IMR-90 (cell line): Measurements from ENCODE around the gene WWP2. TPM values are rescaled to one million over a fixed set of nuclear protein-coding genes. Genes with fewer than 3 reads are reported as not detected.

Experiments used
- ATAC-seq: fragments of 200-7000 bp; cut with Tn5 transposase; 2 replicates; pipeline ENCODE4 v1.9.1; 2020; ENCODE audit warnings: low read depth, mild to moderate bottlenecking, moderate library complexity
- BruUV-seq: library from RNA; stranded (reverse); fragments of 400-500 nt; replicated peaks from 2 replicates; lab custom pipeline; 2021; lab: Mats Ljungman, UMichigan
- CTCF ChIA-PET: fragments of 300-600 bp; formaldehyde crosslinking; extraction: SDS; loops from one replicate; lab custom pipeline; 2021; ENCODE audit warnings: antibody characterized with exemption; lab: Yijun Ruan, JAX
- POLR2A ChIA-PET: fragments of 300-600 bp; sonication (Branson Sonifier 250); formaldehyde crosslinking; loops from one replicate; lab custom pipeline; 2022; ENCODE audit warnings: antibody characterized with exemption; ENCODE audit not compliant: unreplicated experiment; lab: Charles Lee
- DNase-seq: peaks from one replicate; pipeline ENCODE4 v3.0.0; 2013
- H2AFZ ChIP-seq: replicated peaks from 2 replicates; pipeline ENCODE3; 2013; ENCODE audit warnings: low read length, mild to moderate bottlenecking; ENCODE audit not compliant: poor library complexity
- H2AK5ac ChIP-seq: 2 replicates; pipeline ENCODE4 v1.6.1; 2013; ENCODE audit warnings: low read depth, low read length, inconsistent platforms
- H2AK9ac ChIP-seq: replicated peaks from 2 replicates; pipeline ENCODE3; 2013; ENCODE audit warnings: mild to moderate bottlenecking, low read depth, low read length, moderate library complexity; ENCODE audit not compliant: poor library complexity
- H2BK120ac ChIP-seq: 2 replicates; pipeline ENCODE4 v1.6.1; 2013; ENCODE audit warnings: low read depth, low read length, inconsistent platforms
- H2BK15ac ChIP-seq: 3 replicates; pipeline ENCODE4 v1.6.1; 2013; ENCODE audit warnings: low read depth, low read length, inconsistent platforms
- H2BK20ac ChIP-seq: 2 replicates; pipeline ENCODE4 v1.6.1; 2013; ENCODE audit warnings: low read depth, mild to moderate bottlenecking, inconsistent platforms, low read length, moderate library complexity
- H2BK5ac ChIP-seq: 2 replicates; pipeline ENCODE4 v1.6.1; 2013; ENCODE audit warnings: mild to moderate bottlenecking, low read depth, low read length, inconsistent platforms; ENCODE audit not compliant: poor library complexity, severe bottlenecking
- H3K14ac ChIP-seq: replicated peaks from 2 replicates; pipeline ENCODE4 v1.6.1; 2013; ENCODE audit warnings: low read depth, low read length, inconsistent platforms
- H3K18ac ChIP-seq: 2 replicates; pipeline ENCODE4 v1.6.1; 2013; ENCODE audit warnings: low read depth, low read length, control low read depth
- H3K23ac ChIP-seq: 2 replicates; pipeline ENCODE4 v1.6.1; 2013; ENCODE audit warnings: low read depth, low read length, inconsistent platforms
- H3K27ac ChIP-seq: 2 replicates; pipeline ENCODE4 v1.5.1; 2013; ENCODE audit warnings: mild to moderate bottlenecking, control low read depth, low read length; ENCODE audit not compliant: insufficient read depth
- H3K27me3 ChIP-seq: 2 replicates; pipeline ENCODE4 v1.6.1; 2013; ENCODE audit warnings: low read length; ENCODE audit not compliant: control insufficient read depth, insufficient read depth
- H3K36me3 ChIP-seq: 2 replicates; pipeline ENCODE4 v1.6.1; 2013; ENCODE audit warnings: low read length, mixed read lengths; ENCODE audit not compliant: control insufficient read depth, insufficient read depth
- H3K4ac ChIP-seq: 2 replicates; pipeline ENCODE4 v1.6.1; 2013; ENCODE audit warnings: low read depth, low read length, inconsistent platforms
- H3K4me1 ChIP-seq: 2 replicates; pipeline ENCODE4 v1.6.1; 2013; ENCODE audit warnings: low read length, mixed read lengths; ENCODE audit not compliant: control insufficient read depth, insufficient read depth
- H3K4me2 ChIP-seq: 2 replicates; pipeline ENCODE4 v1.6.1; 2013; ENCODE audit warnings: low read depth, mild to moderate bottlenecking, control low read depth, low read length, moderate library complexity
- H3K4me3 ChIP-seq: 2 replicates; pipeline ENCODE4 v1.5.1; 2013; ENCODE audit warnings: low read depth, mild to moderate bottlenecking, control low read depth, low read length, moderate library complexity; ENCODE audit not compliant: insufficient read depth
- H3K56ac ChIP-seq: 2 replicates; pipeline ENCODE4 v1.6.1; 2013; ENCODE audit warnings: low read length, inconsistent platforms; ENCODE audit not compliant: insufficient read depth; ENCODE audit errors: extremely low read depth
- H3K79me1 ChIP-seq, 2 experiments: 2 replicates each; pipeline ENCODE4 v1.6.1; 2013; ENCODE audit warnings: low read length in 2 of 2, inconsistent platforms in 1 of 2, low read depth in 1 of 2
- H3K9ac ChIP-seq: 2 replicates; pipeline ENCODE4 v1.6.1; 2013; ENCODE audit warnings: low read depth, low read length, control low read depth
- H3K9me1 ChIP-seq: 2 replicates; pipeline ENCODE4 v1.6.1; 2013; ENCODE audit warnings: low read length, inconsistent platforms; ENCODE audit not compliant: insufficient read depth
- H3K9me3 ChIP-seq: 2 replicates; pipeline ENCODE4 v1.6.1; 2013; ENCODE audit warnings: low read length; ENCODE audit not compliant: control insufficient read depth, insufficient read depth
- H4K20me1 ChIP-seq: 2 replicates; pipeline ENCODE4 v1.6.1; 2013; ENCODE audit warnings: low read length, inconsistent platforms; ENCODE audit not compliant: insufficient read depth
- H4K5ac ChIP-seq: 2 replicates; pipeline ENCODE4 v1.6.1; 2013; ENCODE audit warnings: mild to moderate bottlenecking, low read depth, low read length, control low read depth
- H4K8ac ChIP-seq, 2 experiments: 2 replicates each; pipeline ENCODE4 v1.6.1; 2013; ENCODE audit warnings: low read depth in 2 of 2, low read length in 2 of 2, control low read depth in 1 of 2, inconsistent platforms in 1 of 2
- H4K91ac ChIP-seq: 2 replicates; pipeline ENCODE4 v1.6.1; 2013; ENCODE audit warnings: low read depth, low read length, inconsistent platforms; ENCODE audit not compliant: insufficient read depth
- CEBPB ChIP-seq: IDR thresholded peaks from 2 replicates; pipeline ENCODE4 v1.6.1; 2012; ENCODE audit warnings: low read depth, low read length, improper control_type of control experiment
- CHD1 ChIP-seq: IDR thresholded peaks from 2 replicates; pipeline ENCODE4 v1.6.1; 2012; ENCODE audit warnings: low read depth, low read length, improper control_type of control experiment
- CTCF ChIP-seq: conservative IDR thresholded peaks from 2 replicates; pipeline ENCODE4 v1.5.1; 2012; ENCODE audit warnings: mild to moderate bottlenecking, low read depth, low read length, improper control_type of control experiment
- ELK1 ChIP-seq: fragments of 150-350 bp; IDR thresholded peaks from 2 replicates; pipeline ENCODE4 v1.6.1; 2016; ENCODE audit warnings: low read depth, mild to moderate bottlenecking, low read length, moderate library complexity, borderline replicate concordance
- FOS ChIP-seq: fragments of 150-350 bp; IDR thresholded peaks from 2 replicates; pipeline ENCODE4 v1.6.1; 2016; ENCODE audit warnings: low read depth, low read length
- MXI1 ChIP-seq: IDR thresholded peaks from 2 replicates; pipeline ENCODE4 v1.6.1; 2012; ENCODE audit warnings: low read depth, mild to moderate bottlenecking, low read length, moderate library complexity, borderline replicate concordance
- NFE2L2 ChIP-seq: fragments of 150-350 bp; IDR thresholded peaks from 2 replicates; pipeline ENCODE4 v1.6.1; 2016; ENCODE audit warnings: low read depth, mild to moderate bottlenecking, low read length
- POLR2A ChIP-seq: IDR thresholded peaks from 2 replicates; pipeline ENCODE4 v1.6.1; 2012; ENCODE audit warnings: mild to moderate bottlenecking, low read depth, low read length
- RAD21 ChIP-seq: IDR thresholded peaks from 2 replicates; pipeline ENCODE4 v1.6.1; 2012; ENCODE audit warnings: low read length, improper control_type of control experiment
- SMC3 ChIP-seq: fragments of 150-350 bp; IDR thresholded peaks from 2 replicates; pipeline ENCODE4 v1.6.1; 2016; ENCODE audit warnings: low read depth, mild to moderate bottlenecking, antibody characterized with exemption, low read length, moderate library complexity
- WGBS, 2 experiments: methylation state at CpG; one replicate each; pipeline versions ENCODE4 v1.1.5 to v1.1.7; 2013; ENCODE audit warnings: missing lambda C conversion rate in 2 of 2; ENCODE audit not compliant: insufficient read length in 1 of 2; ENCODE audit errors: extremely low coverage in 2 of 2; 5-methylcytosine and 5-hydroxymethylcytosine counted together
- dilution Hi-C: fragments of 300-500 bp; cut with HindIII; formaldehyde crosslinking; loops from one replicate; pipeline ENCODE4 v1.14.3; 2018; ENCODE audit warnings: low sequenced_read_pairs; ENCODE audit not compliant: unreplicated experiment
- in situ Hi-C: fragments of 300-500 bp; cut with MboI; formaldehyde crosslinking; loops from 3 replicates; pipeline ENCODE4 v1.14.3; 2019; ENCODE audit warnings: low sequenced_read_pairs, inconsistent platforms, mixed read lengths
- intact Hi-C: fragments of 100-400 bp; cut with micrococcal nuclease; formaldehyde crosslinking; loops from 2 replicates; pipeline ENCODE4 v1.10.0; 2022
- polyA plus RNA-seq, 3 experiments: library from polyadenylated mRNA; depleted of rRNA; stranded (reverse); fragments of >200 nt; gene quantifications; 2 replicates each; pipeline ENCODE4 v1.2.3, GENCODE V29; 2012; ENCODE audit warnings: low replicate concordance in 1 of 3
- total RNA-seq: library from RNA; depleted of rRNA; stranded (reverse); fragments of >200 nt; gene quantifications from 2 replicates; pipeline ENCODE4 v1.2.3, GENCODE V29; 2012

The WWP2 gene
- total and polyA plus RNA-seq, 2 of the 4 experiments (the other 2 are of a cell fraction): 12.7 to 13.7 TPM

DNA sequence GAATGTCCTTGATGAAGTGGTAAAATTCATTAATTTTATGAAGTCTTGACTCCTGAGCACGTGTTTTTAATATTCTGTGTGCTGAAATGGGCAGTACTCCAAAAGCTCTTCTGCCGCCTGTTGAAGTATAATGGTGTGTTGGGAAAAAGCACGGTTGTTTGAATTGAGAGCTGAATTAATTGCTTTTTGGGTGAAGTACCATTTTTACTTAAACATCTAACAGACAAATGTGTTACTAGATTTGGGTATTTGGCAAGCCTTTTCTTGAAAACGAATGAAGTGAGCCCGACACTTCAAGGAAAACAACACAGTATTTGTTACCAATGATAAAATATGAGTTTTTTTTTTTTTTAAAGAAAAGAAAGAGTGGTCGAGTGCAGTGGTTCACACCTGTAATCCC is 22.5 kb downstream of the WWP2 start:
- intact Hi-C loops: no loop called here
- Histone ChIP-seq H2BK5ac (no peak overlapping the region), H3K56ac (no peak overlapping the region), H3K9ac (no peak overlapping the region), H3K9me1 (no peaks in the 10 kb centered on the region), H3K14ac (no peak overlapping the region), H2AFZ (no peak overlapping the region), H4K91ac (no peak overlapping the region), H3K23ac (no peak overlapping the region), H2AK5ac (no peak overlapping the region), H3K27me3 (no peaks in the 10 kb centered on the region), H4K20me1 (no peaks in the 10 kb centered on the region), H3K4me1 (no peaks in the 10 kb centered on the region), H2BK15ac (no peak overlapping the region), H2BK120ac (no peak overlapping the region), H3K4ac (no peak overlapping the region), H2AK9ac (no peak overlapping the region), H3K79me1 (peaks cover 5 to 22% of the 10 kb centered on the region in 2 experiments), H3K36me3 (peaks cover 7% of the 10 kb centered on the region), H3K27ac (no peak overlapping the region), H2BK20ac (no peak overlapping the region), H3K9me3 (no peaks in the 10 kb centered on the region), H4K8ac (no peak overlapping the region), H3K18ac (no peak overlapping the region), H3K4me2 (no peak overlapping the region), H4K5ac (no peak overlapping the region), H3K4me3 (no peak overlapping the region)
- in situ Hi-C loops: no loop called here
- ChIA-PET CTCF (no interaction called here), POLR2A (no interaction called here)
- no peak for ATAC-seq
- DNase-seq: no peak
- BruUV-seq: no TSS peak
- TF ChIP-seq POLR2A (no peak), CTCF (no peak), CHD1 (no peak), NFE2L2 (no peak), FOS (no peak), ELK1 (no peak), MXI1 (no peak), CEBPB (no peak), SMC3 (no peak), RAD21 (no peak)
- dilution Hi-C loops: no loop called here
- no CpG with 5 or more reads among the region's 6 CpGs for WGBS, 2 experiments
